Globus pallidus (tissue), 1 donor: ENCODE measurements around the gene TSPY10.
"Not testable (repeated sequence)": the region's sequence is repeated elsewhere in the genome, so short reads cannot be mapped to it uniquely, and the experiment has no call there.

Experiments
- DNase-seq: peaks from one replicate; pipeline ENCODE4 v3.0.0-alpha.2; 2015; ENCODE audit warnings: low spot score

The TSPY10 gene

GRCh38 chrY:9527580-9527979 is at the start of gene TSPY10:
Gene TSPY10, plus strand, starts transcription at chrY:9527880. Its CDS starts 46 bp downstream, at chrY:9527926.
- not testable (repeated sequence) for DNase-seq

DNA sequence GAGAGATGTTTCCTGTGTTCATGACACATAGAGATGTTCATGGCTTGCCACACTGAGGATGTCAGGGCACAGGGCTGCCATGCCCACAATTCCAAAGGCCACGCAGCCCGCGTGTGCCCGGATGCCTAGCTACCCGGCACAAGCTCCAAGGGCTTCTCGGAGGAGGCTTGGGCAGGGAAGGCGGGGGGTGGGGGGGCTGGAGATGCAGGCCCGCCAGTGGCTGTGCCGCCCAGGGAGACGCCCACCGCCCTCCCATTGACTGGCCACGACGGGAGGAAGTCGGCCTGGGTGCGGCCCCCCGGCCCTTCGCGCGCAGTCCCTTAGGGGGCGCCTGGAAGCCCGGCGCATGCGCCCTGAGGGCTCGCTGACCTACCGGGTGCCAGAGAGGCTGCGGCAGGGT is 40.7 kb upstream of the TSPY10 start, which contains the start of gene TSPY9:
TSPY9 (plus strand) TSS at position 301 of the 400 bp plus-strand sequence; CDS start at position 347, 46 bp downstream.
- DNase-seq, result not testable (repeated sequence)

- not testable (repeated sequence) for DNase-seq
Observed at GRCh38 chrY:9504396-9504795, 23.3 kb upstream of the TSPY10 start.

DNA sequence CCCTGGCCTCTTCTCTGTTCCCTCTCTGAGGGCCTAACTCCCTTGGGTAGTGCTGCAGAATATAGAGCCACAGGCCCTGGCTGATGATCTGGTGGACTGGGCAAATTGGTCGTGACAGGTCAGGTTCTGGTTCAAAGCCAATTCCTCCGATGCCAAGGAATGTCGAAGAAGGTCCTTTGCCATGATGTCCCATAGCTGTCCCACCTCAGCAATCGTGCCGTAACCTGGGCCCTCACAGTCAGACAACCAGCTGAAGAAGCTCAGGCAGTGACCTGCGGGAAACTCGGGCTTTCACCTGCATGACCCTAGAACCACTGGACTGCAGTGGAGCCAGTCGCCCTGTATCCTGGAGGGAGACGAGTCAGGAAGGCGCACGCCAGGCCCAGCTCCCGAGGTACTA is 11.4 kb upstream of the TSPY10 start:
- DNase-seq, result not testable (repeated sequence)
